K562 (cell line): ENCODE data around the gene HNRNPF. TPM values are rescaled to one million over a fixed set of nuclear protein-coding genes. Genes with fewer than 3 reads are reported as not detected.
A peak's percentile ranks its signal among the peaks of the same experiment; 100 is the strongest.

ENCODE experiments used
- ATAC-seq: fragments of 200-7000 bp; cut with Tn5 transposase; 3 replicates; pipeline ENCODE4 v1.9.1; 2020; ENCODE audit warnings: moderate library complexity
- BruUV-seq: library from RNA; stranded (reverse); fragments of 400-500 nt; replicated peaks from 2 replicates; lab custom pipeline; 2021; lab: Mats Ljungman, UMichigan
- CTCF ChIA-PET: fragments of 300-600 bp; formaldehyde crosslinking; extraction: SDS; loops from one replicate; lab custom pipeline; 2021; ENCODE audit warnings: low intra/inter-chr PET ratio; lab: Yijun Ruan, JAX
- POLR2A ChIA-PET: fragments of 300-600, 350-650 bp; sonication (Branson Sonifier 250); formaldehyde crosslinking; extraction: SDS; loops from one replicate; lab custom pipeline; 2021; ENCODE audit warnings: antibody characterized with exemption, inconsistent platforms; lab: Yijun Ruan, JAX
- DNase-seq, 4 experiments: peaks; one replicate each; pipeline versions ENCODE4 v3.0.0 to v3.0.0-alpha.2; 2011 to 2018; ENCODE audit warnings: low spot score in 3 of 4, mixed read lengths in 3 of 4; ENCODE audit errors: extremely low read depth in 1 of 4
- FAIRE-seq: peaks from 2 replicates; lab custom pipeline; 2011; peaks lifted over from hg19 to GRCh38; lab: Jason Lieb, UNC
- H2AFZ ChIP-seq: 2 replicates; pipeline ENCODE4 v1.6.0; 2011; ENCODE audit warnings: low read depth, low read length, control low read depth, inconsistent platforms
- H3K27ac ChIP-seq: fragments of 200-600 bp; 3 replicates; pipeline ENCODE4 v1.8.0; 2011; ENCODE audit warnings: low read depth, mild to moderate bottlenecking, control low read depth, inconsistent platforms, low read length, moderate library complexity, mixed read lengths; ENCODE audit errors: extremely low read depth
- H3K27me3 ChIP-seq, 2 experiments: fragments of 300-600 bp in 1 of 2; 2 replicates in 1 of 2; 3 replicates in 1 of 2; pipeline versions ENCODE4 v1.6.0 to v1.8.0; 2011; ENCODE audit warnings: inconsistent platforms in 2 of 2, low read length in 2 of 2, mild to moderate bottlenecking in 1 of 2, mixed read lengths in 1 of 2, moderate library complexity in 1 of 2; ENCODE audit not compliant: control insufficient read depth in 2 of 2, insufficient read depth in 2 of 2
- H3K36me3 ChIP-seq: fragments of 300-600 bp; 3 replicates; pipeline ENCODE4 v1.8.0; 2011; ENCODE audit warnings: mild to moderate bottlenecking, low read length, inconsistent platforms; ENCODE audit not compliant: control insufficient read depth, insufficient read depth
- H3K4me1 ChIP-seq, 2 experiments: fragments of 200-600 bp in 1 of 2; replicated peaks in 1 of 2; 2 replicates in 1 of 2; 3 replicates in 1 of 2; pipeline versions ENCODE4 v1.5.1 to v1.8.0; 2011; ENCODE audit warnings: inconsistent platforms in 2 of 2, low read length in 2 of 2, mild to moderate bottlenecking in 1 of 2, mixed read lengths in 1 of 2, moderate library complexity in 1 of 2; ENCODE audit not compliant: control insufficient read depth in 2 of 2, insufficient read depth in 2 of 2
- H3K4me2 ChIP-seq: 2 replicates; pipeline ENCODE4 v1.6.1; 2011; ENCODE audit warnings: low read length, control low read depth, inconsistent platforms, mixed read lengths; ENCODE audit not compliant: insufficient read depth
- H3K4me3 ChIP-seq: fragments of 200-600 bp; sonication (generic), shearing (Covaris generic); 2 replicates; pipeline ENCODE4 v1.5.1; 2016; ENCODE audit warnings: control low read depth, inconsistent platforms
- H3K79me2 ChIP-seq: fragments of 200-600 bp; 3 replicates; pipeline ENCODE4 v1.8.0; 2011; ENCODE audit warnings: low read length, inconsistent platforms; ENCODE audit not compliant: control insufficient read depth, insufficient read depth
- H3K9ac ChIP-seq, 2 experiments: 2 replicates each; pipeline versions ENCODE4 v1.6.0 to v1.6.1; 2011; ENCODE audit warnings: low read depth in 2 of 2, low read length in 2 of 2, control low read depth in 1 of 2, inconsistent platforms in 1 of 2, mild to moderate bottlenecking in 1 of 2, mixed read lengths in 1 of 2; ENCODE audit not compliant: insufficient read depth in 1 of 2
- H3K9me1 ChIP-seq: one replicate; pipeline ENCODE4 v1.6.0; 2011; ENCODE audit warnings: inconsistent platforms, mild to moderate bottlenecking, low read length, moderate library complexity; ENCODE audit not compliant: control insufficient read depth, insufficient read depth
- H3K9me3 ChIP-seq: replicated peaks from 2 replicates; pipeline ENCODE4 v1.5.1; 2011; ENCODE audit warnings: low read depth, low read length, inconsistent platforms; ENCODE audit not compliant: control insufficient read depth, insufficient read depth
- H4K20me1 ChIP-seq: replicated peaks from 2 replicates; pipeline ENCODE4 v1.6.1; 2011; ENCODE audit warnings: low read length, inconsistent platforms, mixed read lengths; ENCODE audit not compliant: control insufficient read depth, insufficient read depth
- BRD9 ChIP-seq: fragments of 450-650 bp; IDR thresholded peaks from 2 replicates; pipeline ENCODE4 v1.6.1; 2018; ENCODE audit warnings: low read depth; ENCODE audit not compliant: partially characterized antibody
- ESRRA ChIP-seq: fragments of 450-650 bp; IDR thresholded peaks from 2 replicates; pipeline ENCODE4 v1.6.1; 2014; ENCODE audit warnings: low read depth, mild to moderate bottlenecking, moderate library complexity, borderline replicate concordance
- PML ChIP-seq: IDR thresholded peaks from 2 replicates; pipeline ENCODE4 v1.6.1; 2012; ENCODE audit warnings: low read length, inconsistent platforms
- POLR2A ChIP-seq: fragments of 450-650 bp; conservative IDR thresholded peaks from 2 replicates; pipeline ENCODE4 v1.6.1; 2016
- POLR2AphosphoS2 ChIP-seq: IDR thresholded peaks from 2 replicates; pipeline ENCODE4 v1.6.1; 2012; ENCODE audit warnings: low read length, improper control_type of control experiment
- POLR2G ChIP-seq: fragments of 200-400 bp; formaldehyde crosslinking; IDR thresholded peaks from 2 replicates; pipeline ENCODE4 v1.6.1; 2017; ENCODE audit warnings: low read depth, mild to moderate bottlenecking, antibody characterized with exemption, low read length, moderate library complexity
- RBFOX2 ChIP-seq: fragments of 200-400 bp; formaldehyde crosslinking; IDR thresholded peaks from 2 replicates; pipeline ENCODE4 v1.6.1; 2017; ENCODE audit warnings: low read depth, mild to moderate bottlenecking, low read length, moderate library complexity
- TCF3 ChIP-seq: sonication (generic); formaldehyde crosslinking; IDR thresholded peaks from 2 replicates; pipeline ENCODE4 v1.4.0; 2020; ENCODE audit warnings: mild to moderate bottlenecking, missing genetic modification reagents
- THAP12 ChIP-seq: fragments of 250-450 bp; sonication (Bioruptor Pico); IDR thresholded peaks from 2 replicates; pipeline ENCODE4 v1.9.0; 2021; ENCODE audit warnings: mild to moderate bottlenecking, inconsistent platforms
- ZNF174 ChIP-seq: fragments of 250-450 bp; sonication (Bioruptor Pico); IDR thresholded peaks from 2 replicates; pipeline ENCODE4 v1.4.0; 2020; ENCODE audit warnings: mild to moderate bottlenecking
- WGBS: fragments of 100-300 bp; shearing (Covaris generic); methylation state at CpG from one replicate; pipeline ENCODE4 v1.1.6; 2016; ENCODE audit warnings: low coverage, mixed read lengths; ENCODE audit not compliant: insufficient coverage; ENCODE audit errors: missing lambda C conversion rate; 5-methylcytosine and 5-hydroxymethylcytosine counted together
- in situ Hi-C: fragments of 300-500 bp; cut with MboI; formaldehyde crosslinking; loops from 4 replicates; pipeline ENCODE4 v1.15.0; 2018; ENCODE audit warnings: inconsistent platforms, mixed read lengths
- intact Hi-C: fragments of 100-400 bp; cut with micrococcal nuclease; formaldehyde crosslinking; loops from 2 replicates; pipeline ENCODE4 v1.14.2; 2022
- polyA plus RNA-seq, 8 experiments: library from polyadenylated mRNA; depleted of rRNA in 4 of 8; stranded (reverse) in 5 of 8; unstranded in 3 of 8; fragments of >200 nt; fragmentation: Nextera tagmentation in 2 of 8; fragmentation: Illumina TruSeq in 1 of 8; extraction: Ambion mirVana in 2 of 8; extraction: Trizol in 1 of 8; gene quantifications; 2 replicates each; pipeline versions ENCODE4 v1.2.1 to v1.2.3, GENCODE V29; 2011 to 2014; ENCODE audit warnings: inconsistent platforms in 1 of 8, missing spikeins in 1 of 8
- total RNA-seq, 7 experiments: library from RNA; depleted of rRNA in 6 of 7; stranded (reverse); fragments of >200 nt in 6 of 7; fragmentation: Illumina TruSeq in 2 of 7; extraction: Trizol in 2 of 7; gene quantifications; 2 replicates each; pipeline versions ENCODE4 v1.2.1 to v1.2.3, GENCODE V29; 2011 to 2021; ENCODE audit warnings: low replicate concordance in 1 of 7

Gene HNRNPF
- total and polyA plus RNA-seq, 9 of the 15 experiments (the other 6 are each of a cell fraction or from before 2014, with no cell fraction given), result 192 to 489 (median 416) TPM

GRCh38 chr10:43386981-43387677, 21.9 kb downstream of the HNRNPF start:
- Histone ChIP-seq H4K20me1 (peaks cover 54% of the 10 kb centered on the region), H3K9me1 (peaks cover 7% of the 10 kb centered on the region), H2AFZ (no peak overlapping the region)
- TF ChIP-seq PML, result 0 out of 2 replicates have a peak, but pooled peaks have one; percentile 4
- no peak for TF ChIP-seq ESRRA
- TF ChIP-seq BRD9, result no peak
- TF ChIP-seq TCF3, result no peak
- peak; percentile 53; the same call in 1 of the 2 replicates for TF ChIP-seq POLR2A
- TF ChIP-seq POLR2G, result peak; percentile 60
- TF ChIP-seq THAP12 (CRISPR knock-in tag), result 0 out of 2 replicates have a peak, but pooled peaks have one; percentile 20
- TF ChIP-seq POLR2AphosphoS2, result peak; percentile 18; the same call in 1 of the 2 replicates
- TF ChIP-seq RBFOX2, result peak; percentile 59
- no peak for TF ChIP-seq ZNF174
- TF ChIP-seq, all 486 proteins: peak for 6
- Histone ChIP-seq H3K27ac (no peak overlapping the region), H3K79me2 (peaks cover 56% of the 10 kb centered on the region), H3K4me2 (no peak overlapping the region), H3K36me3 (peaks cover 75% of the 10 kb centered on the region), H3K4me3 (no peak overlapping the region), H3K4me1 (peaks cover 22 to 23% of the 10 kb centered on the region in 2 experiments; a peak in 4 of 5 replicates), H3K27me3 (no peaks in the 10 kb centered on the region), H3K9me3 (no peaks in the 10 kb centered on the region), H3K9ac (peak overlapping the region in 1 of 2 experiments; percentile 39; a peak in 2 of 4 replicates)
- no peak for FAIRE-seq
- ChIA-PET CTCF (no interaction called here), POLR2A (interaction anchor here (0.7 to 9.4 kb wide), 3 partner anchors 8 to 56 kb away, joined by 3 to 73 read pairs (median 4); no protein-coding TSS in a partner anchor)
- intact Hi-C loops (no loop called here), in situ Hi-C loops (no loop called here)
- peak; percentile 1; the same call in 1 of the 3 replicates for ATAC-seq
- 97% methylated on average over 29 of the region's 29 CpGs for WGBS
- TSS peak; percentile 22 for BruUV-seq
- no peak for DNase-seq
